ENCODE measurements around the gene GABRB1.

GABRB1 gene

DNA sequence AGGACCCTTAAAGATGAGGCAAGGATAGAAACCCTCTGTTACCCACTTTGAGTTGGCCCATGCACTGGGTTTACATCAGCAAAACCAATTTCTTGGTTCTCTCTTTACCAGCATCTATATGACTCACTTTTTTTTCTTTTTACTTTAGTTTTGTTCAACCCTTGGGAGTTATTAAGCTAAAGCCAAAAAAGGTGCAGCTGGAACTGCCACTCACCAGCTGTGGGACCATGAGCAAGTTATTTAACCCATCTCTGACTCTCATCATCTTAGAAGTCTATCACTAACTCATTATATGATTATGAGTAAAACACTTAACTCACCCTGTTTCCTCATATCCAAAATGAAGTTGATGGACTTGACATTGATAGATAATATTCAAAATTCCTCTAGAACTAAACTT is 53.4 kb downstream of the GABRB1 start:
- Histone ChIP-seq H3K27me3 (ENCODE audit: insufficient read depth, low read length, poor library complexity, severe bottlenecking) (no peaks in the 10 kb centered on the region), H3K9ac (ENCODE audit: low read depth, low read length, poor library complexity, severe bottlenecking) (no peak overlapping the region), H3K4me3 (ENCODE audit: low read length, poor library complexity, severe bottlenecking) (no peak overlapping the region), H3F3A (ENCODE audit: low read depth) (no peaks in the 10 kb centered on the region), H2AFZ (ENCODE audit: low read length) (no peak overlapping the region), H3K4me1 (ENCODE audit: insufficient read depth, low read length, poor library complexity, severe bottlenecking) (no peaks in the 10 kb centered on the region), H3K79me2 (ENCODE audit: insufficient read depth, low read length) (no peaks in the 10 kb centered on the region), H3K4me2 (ENCODE audit: low read depth, low read length, poor library complexity, severe bottlenecking) (no peak overlapping the region), H3K9me3 (ENCODE audit: insufficient read depth, low read depth, low read length) (no peaks in the 10 kb centered on the region), H3K9me2 (replicated peaks; ENCODE audit: low read depth, low read length) (no peaks in the 10 kb centered on the region), H4K20me1 (ENCODE audit: insufficient read depth, low read length, poor library complexity, severe bottlenecking) (no peaks in the 10 kb centered on the region), H3K36me3 (ENCODE audit: insufficient read depth, low read length) (no peaks in the 10 kb centered on the region)
- TF ChIP-seq EZH2phosphoT487 (IDR thresholded peaks at IDR 0.05; ENCODE audit: borderline replicate concordance), result no peak
- no peak for TF ChIP-seq CTCF (conservative IDR thresholded peaks at IDR 0.05; ENCODE audit: low read length)

DNA sequence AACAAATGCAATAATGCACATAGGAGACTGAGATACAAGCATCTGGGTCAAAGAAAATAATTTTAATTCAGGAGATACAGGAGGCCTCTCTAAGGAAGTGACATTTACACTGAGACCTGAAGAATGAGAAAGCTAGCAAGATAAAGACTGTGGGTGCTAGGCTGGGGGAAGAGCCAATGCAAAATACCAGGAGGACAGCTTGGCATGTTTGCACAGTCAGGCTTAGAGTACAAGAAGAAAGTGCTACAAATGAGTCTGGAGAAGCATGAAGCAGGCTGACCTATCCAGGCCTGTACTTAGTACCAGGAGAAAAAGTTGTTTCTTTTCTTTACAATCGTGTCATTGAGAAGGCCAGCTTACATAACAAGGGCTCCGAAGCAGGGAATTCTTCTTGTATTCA is 56.9 kb downstream of the GABRB1 start:
- Histone ChIP-seq H3K4me3 (ENCODE audit: low read length, poor library complexity, severe bottlenecking) (no peak overlapping the region), H3K9me2 (replicated peaks; ENCODE audit: low read depth, low read length) (no peaks in the 10 kb centered on the region), H3K79me2 (ENCODE audit: insufficient read depth, low read length) (no peaks in the 10 kb centered on the region), H3K9ac (ENCODE audit: low read depth, low read length, poor library complexity, severe bottlenecking) (no peak overlapping the region), H3F3A (ENCODE audit: low read depth) (no peaks in the 10 kb centered on the region), H4K20me1 (ENCODE audit: insufficient read depth, low read length, poor library complexity, severe bottlenecking) (no peaks in the 10 kb centered on the region), H3K4me1 (ENCODE audit: insufficient read depth, low read length, poor library complexity, severe bottlenecking) (no peaks in the 10 kb centered on the region), H3K9me3 (ENCODE audit: insufficient read depth, low read depth, low read length) (no peaks in the 10 kb centered on the region), H3K36me3 (ENCODE audit: insufficient read depth, low read length) (no peaks in the 10 kb centered on the region), H2AFZ (ENCODE audit: low read length) (no peak overlapping the region; the same call in 1 of the 2 replicates), H3K4me2 (ENCODE audit: low read depth, low read length, poor library complexity, severe bottlenecking) (no peak overlapping the region), H3K27me3 (ENCODE audit: insufficient read depth, low read length, poor library complexity, severe bottlenecking) (no peaks in the 10 kb centered on the region)
- TF ChIP-seq EZH2phosphoT487 (IDR thresholded peaks at IDR 0.05; ENCODE audit: borderline replicate concordance) (no peak), CTCF (conservative IDR thresholded peaks at IDR 0.05; ENCODE audit: low read length) (no peak)

DNA sequence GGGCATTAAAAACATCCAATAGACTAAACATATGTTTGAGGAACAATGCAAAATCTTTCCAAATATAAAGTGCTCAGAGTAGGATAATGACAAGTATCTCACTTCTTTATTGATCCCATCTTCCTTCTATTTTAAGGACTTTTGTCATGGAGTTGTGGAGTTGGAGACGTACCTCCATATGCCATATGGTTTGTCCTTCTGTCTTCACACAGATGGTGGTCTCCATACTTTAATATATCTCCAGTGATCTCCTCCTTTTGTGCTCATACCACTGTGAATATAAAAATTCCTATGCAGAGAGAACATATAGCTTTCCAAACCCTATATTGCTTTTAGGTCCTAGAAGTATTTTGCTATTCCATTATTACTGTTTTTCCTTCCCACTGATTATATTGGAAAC is 64.5 kb downstream of the GABRB1 start:
- Histone ChIP-seq H3K36me3 (ENCODE audit: insufficient read depth, low read length) (no peaks in the 10 kb centered on the region), H3K9me3 (ENCODE audit: insufficient read depth, low read depth, low read length) (no peaks in the 10 kb centered on the region)
- TF ChIP-seq EZH2phosphoT487 (IDR thresholded peaks at IDR 0.05; ENCODE audit: borderline replicate concordance), result no peak
- TF ChIP-seq CTCF (conservative IDR thresholded peaks at IDR 0.05; ENCODE audit: low read length), result no peak

More for the DNA sequence above, 64.5 kb downstream of the GABRB1 start:
- Histone ChIP-seq H3F3A (ENCODE audit: low read depth) (no peaks in the 10 kb centered on the region), H3K4me3 (ENCODE audit: low read length, poor library complexity, severe bottlenecking) (no peak overlapping the region), H3K9ac (ENCODE audit: low read depth, low read length, poor library complexity, severe bottlenecking) (no peak overlapping the region), H2AFZ (ENCODE audit: low read length) (no peak overlapping the region), H3K4me1 (ENCODE audit: insufficient read depth, low read length, poor library complexity, severe bottlenecking) (no peaks in the 10 kb centered on the region), H4K20me1 (ENCODE audit: insufficient read depth, low read length, poor library complexity, severe bottlenecking) (no peaks in the 10 kb centered on the region), H3K4me2 (ENCODE audit: low read depth, low read length, poor library complexity, severe bottlenecking) (no peak overlapping the region), H3K27me3 (ENCODE audit: insufficient read depth, low read length, poor library complexity, severe bottlenecking) (no peaks in the 10 kb centered on the region), H3K79me2 (ENCODE audit: insufficient read depth, low read length) (no peaks in the 10 kb centered on the region), H3K9me2 (replicated peaks; ENCODE audit: low read depth, low read length) (no peaks in the 10 kb centered on the region)

Data from Loucy (cell line).